ENCODE measurements around the gene RALGAPA2.

RALGAPA2 gene

DNA sequence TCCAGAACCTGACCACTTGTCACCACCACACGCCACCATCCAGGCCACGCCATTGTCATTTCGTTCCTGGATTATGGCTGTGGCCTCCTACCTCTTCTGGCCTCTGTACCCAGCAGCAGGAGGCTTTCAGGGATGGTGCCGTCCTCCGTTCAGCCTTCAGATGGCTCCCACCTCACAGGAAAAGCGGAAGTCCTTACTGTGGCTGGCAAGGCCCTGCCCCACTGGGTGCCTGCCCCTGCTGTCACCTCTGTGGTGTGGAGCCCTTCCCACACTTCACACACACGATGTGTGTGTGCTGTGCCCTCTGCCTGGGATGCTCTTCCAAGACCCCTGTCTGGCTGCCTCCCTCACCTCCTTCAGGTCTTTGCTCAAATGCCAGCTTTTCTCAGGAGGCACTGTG is 275.1 kb downstream of the RALGAPA2 start:
- TF ChIP-seq POLR2AphosphoS5 (IDR thresholded peaks at IDR 0.05; ENCODE audit: low read depth) (peak; percentile 62; the same call in 1 of the 2 replicates), GABPA (IDR thresholded peaks at IDR 0.05; ENCODE audit: low read depth) (no peak), SPI1 (IDR thresholded peaks at IDR 0.05; ENCODE audit: borderline replicate concordance, low read depth) (peak; percentile 65; the same call in 1 of the 2 replicates)
- no peak overlapping the region for H3K4me3 ChIP-seq (replicated peaks; ENCODE audit: insufficient read depth, low read length)
- no peaks in the 10 kb centered on the region for H3K27me3 ChIP-seq (ENCODE audit: insufficient read depth, poor library complexity, severe bottlenecking)

DNA sequence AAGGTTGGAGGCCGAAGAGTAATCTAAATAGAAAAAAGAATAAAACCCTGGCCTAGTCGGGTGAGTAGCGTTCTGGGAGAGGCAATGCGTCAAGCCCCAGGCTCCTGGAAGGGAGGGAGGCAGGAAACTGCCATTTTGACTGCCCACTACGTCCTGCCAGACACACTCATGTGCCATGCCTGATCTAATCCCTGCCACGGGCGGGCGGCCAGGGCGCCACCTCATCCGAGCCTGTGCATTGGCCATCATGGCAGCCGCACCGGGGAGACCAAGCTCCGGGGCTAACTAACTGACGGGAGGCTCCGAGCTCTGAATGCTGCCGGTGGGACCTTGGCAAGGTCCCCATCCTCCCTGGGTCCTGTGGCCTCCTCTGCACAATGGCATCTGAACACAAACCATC is 275.8 kb downstream of the RALGAPA2 start:
- Histone ChIP-seq H3K27ac (replicated peaks) (no peak overlapping the region), H3K4me3 (replicated peaks; ENCODE audit: insufficient read depth, low read length) (no peak overlapping the region), H3K27me3 (ENCODE audit: insufficient read depth, poor library complexity, severe bottlenecking) (no peaks in the 10 kb centered on the region)
- TF ChIP-seq GABPA (IDR thresholded peaks at IDR 0.05; ENCODE audit: low read depth) (no peak), REST (IDR thresholded peaks at IDR 0.05; ENCODE audit: insufficient replicate concordance, low read depth) (no peak), POLR2AphosphoS5 (IDR thresholded peaks at IDR 0.05; ENCODE audit: low read depth) (no peak), SPI1 (IDR thresholded peaks at IDR 0.05; ENCODE audit: borderline replicate concordance, low read depth) (no peak)
- TF ChIP-seq, protein P1, sequence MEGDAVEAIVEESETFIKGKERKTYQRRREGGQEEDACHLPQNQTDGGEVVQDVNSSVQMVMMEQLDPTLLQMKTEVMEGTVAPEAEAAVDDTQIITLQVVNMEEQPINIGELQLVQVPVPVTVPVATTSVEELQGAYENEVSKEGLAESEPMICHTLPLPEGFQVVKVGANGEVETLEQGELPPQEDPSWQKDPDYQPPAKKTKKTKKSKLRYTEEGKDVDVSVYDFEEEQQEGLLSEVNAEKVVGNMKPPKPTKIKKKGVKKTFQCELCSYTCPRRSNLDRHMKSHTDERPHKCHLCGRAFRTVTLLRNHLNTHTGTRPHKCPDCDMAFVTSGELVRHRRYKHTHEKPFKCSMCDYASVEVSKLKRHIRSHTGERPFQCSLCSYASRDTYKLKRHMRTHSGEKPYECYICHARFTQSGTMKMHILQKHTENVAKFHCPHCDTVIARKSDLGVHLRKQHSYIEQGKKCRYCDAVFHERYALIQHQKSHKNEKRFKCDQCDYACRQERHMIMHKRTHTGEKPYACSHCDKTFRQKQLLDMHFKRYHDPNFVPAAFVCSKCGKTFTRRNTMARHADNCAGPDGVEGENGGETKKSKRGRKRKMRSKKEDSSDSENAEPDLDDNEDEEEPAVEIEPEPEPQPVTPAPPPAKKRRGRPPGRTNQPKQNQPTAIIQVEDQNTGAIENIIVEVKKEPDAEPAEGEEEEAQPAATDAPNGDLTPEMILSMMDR (IDR thresholded peaks at IDR 0.05; ENCODE audit: insufficient read depth, low read length) = no peak
- DNase-seq (ENCODE audit: low read depth in 1 of 2, low spot score in 1 of 2) = no peak

More for the DNA sequence above, 275.1 kb downstream of the RALGAPA2 start:
- DNase-seq (ENCODE audit: low read depth in 1 of 2, low spot score in 1 of 2) = no peak
- H3K27ac ChIP-seq (replicated peaks) = no peak overlapping the region

GRCh38 chr20:20435453-20435852 is 277.0 kb downstream of the RALGAPA2 start:
- no peak for DNase-seq (ENCODE audit: low read depth in 1 of 2, low spot score in 1 of 2)
- no peaks in the 10 kb centered on the region for H3K27me3 ChIP-seq (ENCODE audit: insufficient read depth, poor library complexity, severe bottlenecking)
- TF ChIP-seq POLR2AphosphoS5 (IDR thresholded peaks at IDR 0.05; ENCODE audit: low read depth) (no peak), REST (IDR thresholded peaks at IDR 0.05; ENCODE audit: insufficient replicate concordance, low read depth) (no peak), GABPA (IDR thresholded peaks at IDR 0.05; ENCODE audit: low read depth) (no peak), SPI1 (IDR thresholded peaks at IDR 0.05; ENCODE audit: borderline replicate concordance, low read depth) (no peak)
- TF ChIP-seq, protein P1 (IDR thresholded peaks at IDR 0.05; ENCODE audit: insufficient read depth, low read length) = no peak
- no peak overlapping the region for H3K27ac ChIP-seq (replicated peaks)
- no peak overlapping the region for H3K4me3 ChIP-seq (replicated peaks; ENCODE audit: insufficient read depth, low read length)

- H3K27ac ChIP-seq (replicated peaks) = no peak overlapping the region
- DNase-seq (ENCODE audit: low read depth in 1 of 2, low spot score in 1 of 2) = no peak
- TF ChIP-seq REST (IDR thresholded peaks at IDR 0.05; ENCODE audit: insufficient replicate concordance, low read depth) = no peak
- TF ChIP-seq GABPA (IDR thresholded peaks at IDR 0.05; ENCODE audit: low read depth) = no peak
- peak; percentile 46 for TF ChIP-seq SPI1 (IDR thresholded peaks at IDR 0.05; ENCODE audit: borderline replicate concordance, low read depth)
- no peak overlapping the region for H3K4me3 ChIP-seq (replicated peaks; ENCODE audit: insufficient read depth, low read length)
- no peaks in the 10 kb centered on the region for H3K27me3 ChIP-seq (ENCODE audit: insufficient read depth, poor library complexity, severe bottlenecking)
Observed at GRCh38 chr20:20432618-20433286, 279.7 kb downstream of the RALGAPA2 start.

Measured in HL-60 (cell line).